Measurements from ENCODE around the gene NCAPD2.

NCAPD2 gene

DNA sequence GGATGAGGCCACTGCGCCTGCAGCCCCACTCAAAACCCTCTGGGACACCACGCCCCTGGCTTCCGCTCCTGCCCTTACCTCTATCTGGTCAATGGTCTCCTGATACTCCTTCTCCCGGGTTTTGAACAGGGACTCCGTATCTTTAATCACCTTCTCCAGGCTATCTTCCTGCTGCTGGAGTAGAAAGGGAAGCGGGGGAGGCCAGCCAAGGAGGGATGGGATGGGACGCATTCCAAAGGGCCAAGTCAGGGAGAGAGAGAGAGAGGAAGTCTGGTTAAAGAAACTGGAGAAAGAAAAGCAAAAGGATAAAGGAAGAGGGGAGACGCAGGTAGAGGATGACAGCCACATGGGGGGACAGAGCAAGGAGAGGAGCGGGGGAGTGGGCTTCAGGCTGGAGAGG lies 54.1 kb downstream of the NCAPD2 start:
- peak overlapping the region; percentile 9; the same call in 1 of the 2 replicates for H3K4me3 ChIP-seq (replicated peaks; ENCODE audit: low read depth, low read length)
- no peak for DNase-seq (ENCODE audit: extremely low read depth, low read depth)
- TF ChIP-seq, protein P1, sequence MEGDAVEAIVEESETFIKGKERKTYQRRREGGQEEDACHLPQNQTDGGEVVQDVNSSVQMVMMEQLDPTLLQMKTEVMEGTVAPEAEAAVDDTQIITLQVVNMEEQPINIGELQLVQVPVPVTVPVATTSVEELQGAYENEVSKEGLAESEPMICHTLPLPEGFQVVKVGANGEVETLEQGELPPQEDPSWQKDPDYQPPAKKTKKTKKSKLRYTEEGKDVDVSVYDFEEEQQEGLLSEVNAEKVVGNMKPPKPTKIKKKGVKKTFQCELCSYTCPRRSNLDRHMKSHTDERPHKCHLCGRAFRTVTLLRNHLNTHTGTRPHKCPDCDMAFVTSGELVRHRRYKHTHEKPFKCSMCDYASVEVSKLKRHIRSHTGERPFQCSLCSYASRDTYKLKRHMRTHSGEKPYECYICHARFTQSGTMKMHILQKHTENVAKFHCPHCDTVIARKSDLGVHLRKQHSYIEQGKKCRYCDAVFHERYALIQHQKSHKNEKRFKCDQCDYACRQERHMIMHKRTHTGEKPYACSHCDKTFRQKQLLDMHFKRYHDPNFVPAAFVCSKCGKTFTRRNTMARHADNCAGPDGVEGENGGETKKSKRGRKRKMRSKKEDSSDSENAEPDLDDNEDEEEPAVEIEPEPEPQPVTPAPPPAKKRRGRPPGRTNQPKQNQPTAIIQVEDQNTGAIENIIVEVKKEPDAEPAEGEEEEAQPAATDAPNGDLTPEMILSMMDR (IDR thresholded peaks at IDR 0.05; ENCODE audit: low read depth, low read length, missing control alignments): no peak

DNA sequence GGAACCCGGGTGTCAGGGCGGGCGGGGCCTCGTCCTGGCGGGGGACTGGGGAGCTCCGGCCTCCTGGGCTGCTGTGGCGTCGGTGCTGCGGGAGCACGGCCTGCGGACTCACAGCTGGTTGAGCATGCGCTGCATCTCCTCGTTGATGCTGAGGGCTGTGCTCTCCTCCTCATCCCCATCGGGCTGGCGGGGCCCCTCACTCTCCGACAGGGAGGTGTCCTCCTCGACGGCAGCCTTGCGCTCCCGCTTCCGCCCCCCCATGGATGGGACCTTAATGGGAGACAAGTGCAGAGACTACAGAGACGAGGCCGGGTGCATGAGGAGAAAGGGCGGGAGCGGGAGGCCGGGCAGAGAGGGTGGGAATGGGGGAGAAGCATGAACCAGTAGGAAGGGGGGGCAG lies 54.7 kb downstream of the NCAPD2 start:
- H3K4me3 ChIP-seq (replicated peaks; ENCODE audit: low read depth, low read length): no peak overlapping the region
- TF ChIP-seq, protein P1 (IDR thresholded peaks at IDR 0.05; ENCODE audit: low read depth, low read length, missing control alignments): no peak
- DNase-seq (ENCODE audit: extremely low read depth, low read depth): no peak

DNA sequence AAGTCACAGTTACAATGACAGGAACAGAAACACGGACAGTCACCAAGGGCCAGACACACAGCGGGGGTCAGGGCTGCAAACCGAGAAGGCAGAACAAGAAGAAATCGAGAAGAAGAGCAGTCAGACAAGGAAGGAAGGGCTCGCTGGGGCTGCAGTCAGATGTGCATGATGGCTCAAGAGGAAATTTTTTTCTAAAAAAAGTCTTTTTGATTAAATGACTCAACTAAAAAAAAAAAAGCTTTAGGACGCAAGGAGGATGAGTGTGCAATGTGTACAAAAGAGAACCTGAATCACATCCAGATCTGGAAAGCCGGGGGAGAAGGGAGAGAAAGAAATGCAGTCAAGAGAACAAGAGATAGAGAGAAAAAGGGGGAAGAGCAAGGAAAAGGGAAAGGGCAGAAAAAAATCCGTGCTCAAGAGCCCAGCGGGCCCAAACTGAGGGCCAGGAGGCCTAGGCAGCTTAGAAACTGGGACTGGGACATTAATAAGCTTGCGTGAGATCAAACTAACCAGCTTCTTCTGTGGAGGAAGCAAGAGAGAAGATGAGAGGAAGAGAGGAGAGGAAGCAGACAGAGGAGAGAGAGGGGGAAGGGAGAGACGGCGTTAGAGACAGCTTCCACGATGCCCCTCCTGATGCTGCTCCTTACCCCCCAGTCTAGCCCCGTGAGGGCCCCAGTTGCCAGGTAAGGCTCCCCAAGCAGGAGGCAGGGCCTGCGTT lies 55.2 kb downstream of the NCAPD2 start:
- TF ChIP-seq, protein P1 (IDR thresholded peaks at IDR 0.05; ENCODE audit: low read depth, low read length, missing control alignments): no peak
- DNase-seq (ENCODE audit: extremely low read depth, low read depth): no peak
- H3K4me3 ChIP-seq (replicated peaks; ENCODE audit: low read depth, low read length): no peak overlapping the region

DNA sequence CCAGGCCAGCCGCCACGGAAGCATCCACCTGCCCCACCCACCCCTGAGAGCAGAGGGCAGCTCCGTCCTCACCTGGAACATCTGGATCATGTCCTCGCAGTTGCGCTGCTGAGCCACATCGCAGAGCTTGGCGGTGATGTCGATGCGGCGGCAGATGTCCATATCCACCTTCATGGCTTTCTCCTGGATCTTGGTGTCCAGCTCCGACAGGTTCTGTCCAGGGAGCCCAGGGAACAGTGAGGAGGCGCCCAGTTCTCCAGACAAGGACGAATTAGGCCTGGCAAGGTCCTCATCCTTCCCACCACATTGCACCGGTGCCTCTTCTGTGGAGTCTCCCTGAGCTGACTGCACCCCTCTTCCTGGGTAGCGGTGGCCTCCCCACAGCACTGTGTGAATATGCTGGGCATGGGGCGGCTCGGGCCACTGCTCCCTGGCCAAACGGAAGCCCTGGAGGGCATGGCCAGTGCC lies 55.8 kb downstream of the NCAPD2 start:
- TF ChIP-seq, protein P1 (IDR thresholded peaks at IDR 0.05; ENCODE audit: low read depth, low read length, missing control alignments): no peak
- DNase-seq (ENCODE audit: extremely low read depth, low read depth): no peak
- H3K4me3 ChIP-seq (replicated peaks; ENCODE audit: low read depth, low read length): no peak overlapping the region

DNA sequence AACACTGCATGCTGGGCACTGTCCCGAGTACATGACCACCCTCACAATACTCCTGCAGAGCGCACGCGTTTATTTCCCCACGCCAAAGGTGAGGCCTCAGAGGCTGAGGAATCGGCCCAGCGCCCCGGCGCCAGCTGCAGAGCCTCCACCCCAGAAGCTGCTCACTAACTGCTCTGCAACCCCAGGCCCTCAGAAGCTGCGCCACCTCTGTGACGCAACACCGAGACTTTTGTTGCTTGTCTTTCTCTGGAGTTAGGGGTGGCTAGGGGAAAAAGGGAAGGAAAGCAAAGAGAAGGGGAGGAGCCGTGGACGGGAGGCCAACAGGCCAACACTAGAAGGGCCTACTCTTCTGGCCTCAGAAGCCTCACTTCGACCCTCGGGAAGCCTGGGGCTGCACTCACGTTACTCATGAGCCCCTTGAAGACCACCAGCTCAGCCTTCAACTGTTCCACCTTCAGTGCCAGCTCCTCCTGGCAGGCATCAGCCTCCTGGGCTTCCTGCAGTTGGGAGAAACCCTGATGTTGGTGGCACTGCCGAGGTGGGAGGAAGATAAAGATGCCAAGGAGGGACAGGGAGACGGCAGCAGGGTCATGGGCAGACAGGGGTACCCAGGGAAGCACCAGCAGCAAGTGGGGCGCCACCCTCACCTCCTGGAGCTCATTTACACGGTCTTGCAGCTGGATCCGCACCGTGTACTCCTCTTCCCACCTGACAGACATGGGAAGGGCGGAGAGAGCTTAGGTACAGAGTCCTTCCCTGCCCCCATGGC lies 56.6 kb downstream of the NCAPD2 start:
- TF ChIP-seq, protein P1 (IDR thresholded peaks at IDR 0.05; ENCODE audit: low read depth, low read length, missing control alignments): no peak
- DNase-seq (ENCODE audit: extremely low read depth, low read depth): no peak
- H3K4me3 ChIP-seq (replicated peaks; ENCODE audit: low read depth, low read length): no peak overlapping the region

DNA sequence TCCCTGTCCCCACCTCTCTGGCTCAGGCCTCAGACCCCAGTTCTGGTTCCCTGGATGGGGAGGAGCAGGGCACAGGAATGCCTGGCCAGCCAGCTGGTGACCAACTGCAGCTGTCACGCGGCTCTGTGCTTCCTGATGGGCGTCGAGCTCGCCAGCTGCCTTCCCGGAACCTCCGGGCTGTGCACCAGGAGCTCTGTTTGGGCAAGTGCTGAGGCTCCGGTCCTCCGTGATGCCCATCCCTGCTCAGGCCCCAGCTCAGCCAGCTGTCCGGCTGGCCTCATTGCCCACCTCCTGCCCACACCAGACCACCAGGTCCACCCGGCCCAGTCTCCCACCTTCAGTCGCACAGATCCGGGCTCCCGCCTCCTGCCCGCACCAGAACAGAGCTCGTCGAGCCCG lies 57.2 kb downstream of the NCAPD2 start:
- TF ChIP-seq, protein P1 (IDR thresholded peaks at IDR 0.05; ENCODE audit: low read depth, low read length, missing control alignments): no peak
- H3K4me3 ChIP-seq (replicated peaks; ENCODE audit: low read depth, low read length): no peak overlapping the region
- no peak for DNase-seq (ENCODE audit: extremely low read depth, low read depth)
